Measurements from ENCODE around the gene SBF2. TPM values are rescaled to one million over a fixed set of nuclear protein-coding genes. Genes with fewer than 3 reads are reported as not detected.
A peak's percentile ranks its signal among the peaks of the same experiment; 100 is the strongest.

The SBF2 gene
- total RNA-seq, 1 donor: 61.2 TPM

GRCh38 chr11:9927670-9928069 lies 366.3 kb downstream of the SBF2 start:
- Histone ChIP-seq H3K4me2 (ENCODE audit: insufficient read depth, low read length) (no peak overlapping the region), H3K4me1 (ENCODE audit: insufficient read depth, low read length) (peaks cover 8% of the 10 kb centered on the region), H3K79me2 (ENCODE audit: insufficient read depth, low read length) (no peaks in the 10 kb centered on the region), H3K27ac (ENCODE audit: low read depth, low read length) (no peak overlapping the region), H3K27me3 (ENCODE audit: insufficient read depth, low read length) (no peaks in the 10 kb centered on the region), H2AFZ (ENCODE audit: low read length) (no peak overlapping the region), H3K36me3 (ENCODE audit: insufficient read depth, low read length) (no peaks in the 10 kb centered on the region), H3K4me3 (ENCODE audit: insufficient read depth, low read length) (no peak overlapping the region), H4K20me1 (ENCODE audit: insufficient read depth, low read length) (no peaks in the 10 kb centered on the region), H3K9me3 (ENCODE audit: low read depth, low read length) (no peaks in the 10 kb centered on the region)
- no peak for DNase-seq (ENCODE audit: insufficient read length, low spot score, missing footprints)
- TF ChIP-seq, protein P1, sequence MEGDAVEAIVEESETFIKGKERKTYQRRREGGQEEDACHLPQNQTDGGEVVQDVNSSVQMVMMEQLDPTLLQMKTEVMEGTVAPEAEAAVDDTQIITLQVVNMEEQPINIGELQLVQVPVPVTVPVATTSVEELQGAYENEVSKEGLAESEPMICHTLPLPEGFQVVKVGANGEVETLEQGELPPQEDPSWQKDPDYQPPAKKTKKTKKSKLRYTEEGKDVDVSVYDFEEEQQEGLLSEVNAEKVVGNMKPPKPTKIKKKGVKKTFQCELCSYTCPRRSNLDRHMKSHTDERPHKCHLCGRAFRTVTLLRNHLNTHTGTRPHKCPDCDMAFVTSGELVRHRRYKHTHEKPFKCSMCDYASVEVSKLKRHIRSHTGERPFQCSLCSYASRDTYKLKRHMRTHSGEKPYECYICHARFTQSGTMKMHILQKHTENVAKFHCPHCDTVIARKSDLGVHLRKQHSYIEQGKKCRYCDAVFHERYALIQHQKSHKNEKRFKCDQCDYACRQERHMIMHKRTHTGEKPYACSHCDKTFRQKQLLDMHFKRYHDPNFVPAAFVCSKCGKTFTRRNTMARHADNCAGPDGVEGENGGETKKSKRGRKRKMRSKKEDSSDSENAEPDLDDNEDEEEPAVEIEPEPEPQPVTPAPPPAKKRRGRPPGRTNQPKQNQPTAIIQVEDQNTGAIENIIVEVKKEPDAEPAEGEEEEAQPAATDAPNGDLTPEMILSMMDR (IDR thresholded peaks at IDR 0.05; ENCODE audit: extremely low read depth, low read depth, low read length): no peak

- Histone ChIP-seq H3K4me2 (ENCODE audit: insufficient read depth, low read length) (peak overlapping the region; percentile 51), H3K4me1 (ENCODE audit: insufficient read depth, low read length) (peaks cover 9% of the 10 kb centered on the region), H3K36me3 (ENCODE audit: insufficient read depth, low read length) (no peaks in the 10 kb centered on the region), H3K27ac (ENCODE audit: low read depth, low read length) (no peak overlapping the region), H3K79me2 (ENCODE audit: insufficient read depth, low read length) (no peaks in the 10 kb centered on the region), H3K4me3 (ENCODE audit: insufficient read depth, low read length) (no peak overlapping the region), H2AFZ (ENCODE audit: low read length) (peak overlapping the region; percentile 53), H3K9me3 (ENCODE audit: low read depth, low read length) (no peaks in the 10 kb centered on the region), H4K20me1 (ENCODE audit: insufficient read depth, low read length) (no peaks in the 10 kb centered on the region), H3K27me3 (ENCODE audit: insufficient read depth, low read length) (no peaks in the 10 kb centered on the region)
- DNase-seq (ENCODE audit: insufficient read length, low spot score, missing footprints): no peak
- TF ChIP-seq, protein P1 (IDR thresholded peaks at IDR 0.05; ENCODE audit: extremely low read depth, low read depth, low read length): no peak
These were observed 370.7 kb downstream of the SBF2 start for GRCh38 chr11:9923280-9923679.

- H3K27ac ChIP-seq (ENCODE audit: low read depth, low read length): no peak overlapping the region
These were observed 371.2 kb downstream of the SBF2 start for GRCh38 chr11:9922806-9923205.

GRCh38 chr11:9916480-9916879 lies 377.5 kb downstream of the SBF2 start:
- H4K20me1 ChIP-seq (ENCODE audit: insufficient read depth, low read length): no peaks in the 10 kb centered on the region
- no peaks in the 10 kb centered on the region for H3K4me1 ChIP-seq (ENCODE audit: insufficient read depth, low read length)
- no peak overlapping the region for H2AFZ ChIP-seq (ENCODE audit: low read length)
- no peak overlapping the region for H3K4me2 ChIP-seq (ENCODE audit: insufficient read depth, low read length)
- peaks cover 7% of the 10 kb centered on the region for H3K36me3 ChIP-seq (ENCODE audit: insufficient read depth, low read length)
- no peak overlapping the region for H3K27ac ChIP-seq (ENCODE audit: low read depth, low read length)
- no peaks in the 10 kb centered on the region for H3K79me2 ChIP-seq (ENCODE audit: insufficient read depth, low read length)
- TF ChIP-seq, protein P1 (IDR thresholded peaks at IDR 0.05; ENCODE audit: extremely low read depth, low read depth, low read length): no peak
- no peak for DNase-seq (ENCODE audit: insufficient read length, low spot score, missing footprints)
- H3K4me3 ChIP-seq (ENCODE audit: insufficient read depth, low read length): no peak overlapping the region
- H3K9me3 ChIP-seq (ENCODE audit: low read depth, low read length): no peaks in the 10 kb centered on the region
- H3K27me3 ChIP-seq (ENCODE audit: insufficient read depth, low read length): no peaks in the 10 kb centered on the region

More at GRCh38 chr11:9922806-9923205, 371.2 kb downstream of the SBF2 start:
- Histone ChIP-seq H3K36me3 (ENCODE audit: insufficient read depth, low read length) (no peaks in the 10 kb centered on the region), H3K4me2 (ENCODE audit: insufficient read depth, low read length) (peak overlapping the region; percentile 51), H3K4me3 (ENCODE audit: insufficient read depth, low read length) (no peak overlapping the region), H2AFZ (ENCODE audit: low read length) (peak overlapping the region; percentile 53), H3K4me1 (ENCODE audit: insufficient read depth, low read length) (peaks cover 9% of the 10 kb centered on the region), H3K79me2 (ENCODE audit: insufficient read depth, low read length) (no peaks in the 10 kb centered on the region), H3K27me3 (ENCODE audit: insufficient read depth, low read length) (no peaks in the 10 kb centered on the region), H4K20me1 (ENCODE audit: insufficient read depth, low read length) (no peaks in the 10 kb centered on the region), H3K9me3 (ENCODE audit: low read depth, low read length) (no peaks in the 10 kb centered on the region)
- TF ChIP-seq, protein P1 (IDR thresholded peaks at IDR 0.05; ENCODE audit: extremely low read depth, low read depth, low read length): no peak
- DNase-seq (ENCODE audit: insufficient read length, low spot score, missing footprints): peak; percentile 34

All from osteoblast (primary cell).